Transverse colon (tissue), 4 donors: ENCODE measurements around the gene MYLK. TPM values are rescaled to one million over a fixed set of nuclear protein-coding genes. Genes with fewer than 3 reads are reported as not detected.
"Not testable (repeated sequence)": the region's sequence is repeated elsewhere in the genome, so short reads cannot be mapped to it uniquely, and the experiment has no call there.

Source experiments
- DNase-seq: peaks from one replicate; pipeline ENCODE4 v3.0.0-alpha.2; 2019
- H3K27ac ChIP-seq, 4 donors: fragments of 200-600 bp; sonication (generic); 2 replicates each; pipeline ENCODE4 v1.5.1; 2016 to 2018; ENCODE audit warnings: inconsistent platforms in 4 of 4
- H3K27me3 ChIP-seq: fragments of 200-600 bp; sonication (generic); 2 replicates; pipeline ENCODE4 v1.5.1; 2017; ENCODE audit warnings: inconsistent platforms
- H3K36me3 ChIP-seq, 4 donors: fragments of 200-600 bp; sonication (generic); 2 replicates each; pipeline ENCODE4 v1.5.1; 2017 to 2019; ENCODE audit warnings: inconsistent platforms in 4 of 4
- H3K4me1 ChIP-seq, 4 donors: fragments of 200-600 bp; sonication (generic); 2 replicates each; pipeline ENCODE4 v1.5.1; 2017 to 2020; ENCODE audit warnings: inconsistent platforms in 4 of 4
- H3K4me3 ChIP-seq, 4 donors: fragments of 200-600 bp; sonication (generic); 1 replicate in 1 of 4; 2 replicates in 3 of 4; pipeline versions ENCODE4 v1.5.1 to v1.6.1; 2017 to 2019; ENCODE audit warnings: inconsistent platforms in 4 of 4
- H3K9me3 ChIP-seq, 2 donors: fragments of 200-600 bp; sonication (generic); 2 replicates each; pipeline ENCODE4 v1.5.1; 2017 to 2019; ENCODE audit warnings: inconsistent platforms in 2 of 2
- EP300 ChIP-seq: sonication (generic); formaldehyde crosslinking; IDR thresholded peaks from one replicate; pipeline ENCODE4 v1.6.1; 2017; ENCODE audit warnings: antibody characterized with exemption, low read depth
- POLR2A ChIP-seq: fragments of 450-650 bp; IDR thresholded peaks from one replicate; pipeline ENCODE4 v1.6.1; 2016; ENCODE audit warnings: antibody characterized with exemption, mild to moderate bottlenecking, moderate library complexity
- POLR2AphosphoS5 ChIP-seq, 3 donors: sonication (generic); formaldehyde crosslinking; IDR thresholded peaks; one replicate each; pipeline ENCODE4 v1.6.1; 2016; ENCODE audit warnings: antibody characterized with exemption in 3 of 3
- WGBS, 2 donors: methylation state at CpG; one replicate each; pipeline ENCODE4 v1.1.5; 2018; ENCODE audit warnings: low coverage in 1 of 2; 5-methylcytosine and 5-hydroxymethylcytosine counted together
- in situ Hi-C, 4 donors: fragments of 200-750 bp; cut with MboI; loops; one replicate each; pipeline versions ENCODE4 v1.15.0 to v1.15.1; 2017; ENCODE audit warnings: low sequenced_read_pairs in 3 of 4, low pct_ligation_motif_present in 1 of 4, low pct_unique_long_range_greater_than_20kb in 1 of 4
- intact Hi-C: fragments of 100-400 bp; cut with DNase I; formaldehyde crosslinking; loops from one replicate; pipeline ENCODE4 v1.15.1; 2023; ENCODE audit warnings: low total_unique reads
- total RNA-seq, 4 donors: library from RNA; depleted of rRNA; stranded (reverse); fragments of >200 nt; gene quantifications; one replicate each; pipeline ENCODE4 v1.1.0, GENCODE V29; 2016
- TF ChIP-seq, protein P1 (sequence below), 5 experiments: fragments of 200-600 bp in 3 of 5; fragments of 450-650 bp in 2 of 5; sonication (generic) in 3 of 5; IDR thresholded peaks; 1 replicate in 2 of 5; 2 replicates in 3 of 5; pipeline ENCODE4 v1.5.1; 2016 to 2017; ENCODE audit warnings: antibody characterized with exemption in 5 of 5, inconsistent platforms in 3 of 5, mild to moderate bottlenecking in 2 of 5, moderate library complexity in 1 of 5

The MYLK gene
- total RNA-seq, 4 donors from 2014 or later = 230 to 527 (median 349) TPM

- intact Hi-C loops (no loop called here), in situ Hi-C loops (no loop called here)
- WGBS, 2 donors = 67 to 77% methylated on average over 1 to 2 of the region's 2 CpGs
- Histone ChIP-seq H3K4me1 (no peaks in the 10 kb centered on the region), H3K27me3 (no peaks in the 10 kb centered on the region), H3K9me3 (no peaks in the 10 kb centered on the region), H3K4me3 (no peak overlapping the region), H3K27ac (no peak overlapping the region), H3K36me3 (peaks cover 0 to 1% (median 0%) of the 10 kb centered on the region in 4 donors)
- no peak for DNase-seq
- no peak for TF ChIP-seq EP300
- no peak for TF ChIP-seq POLR2AphosphoS5 (IDR thresholded peaks at IDR 0.05)
- TF ChIP-seq, protein P1, sequence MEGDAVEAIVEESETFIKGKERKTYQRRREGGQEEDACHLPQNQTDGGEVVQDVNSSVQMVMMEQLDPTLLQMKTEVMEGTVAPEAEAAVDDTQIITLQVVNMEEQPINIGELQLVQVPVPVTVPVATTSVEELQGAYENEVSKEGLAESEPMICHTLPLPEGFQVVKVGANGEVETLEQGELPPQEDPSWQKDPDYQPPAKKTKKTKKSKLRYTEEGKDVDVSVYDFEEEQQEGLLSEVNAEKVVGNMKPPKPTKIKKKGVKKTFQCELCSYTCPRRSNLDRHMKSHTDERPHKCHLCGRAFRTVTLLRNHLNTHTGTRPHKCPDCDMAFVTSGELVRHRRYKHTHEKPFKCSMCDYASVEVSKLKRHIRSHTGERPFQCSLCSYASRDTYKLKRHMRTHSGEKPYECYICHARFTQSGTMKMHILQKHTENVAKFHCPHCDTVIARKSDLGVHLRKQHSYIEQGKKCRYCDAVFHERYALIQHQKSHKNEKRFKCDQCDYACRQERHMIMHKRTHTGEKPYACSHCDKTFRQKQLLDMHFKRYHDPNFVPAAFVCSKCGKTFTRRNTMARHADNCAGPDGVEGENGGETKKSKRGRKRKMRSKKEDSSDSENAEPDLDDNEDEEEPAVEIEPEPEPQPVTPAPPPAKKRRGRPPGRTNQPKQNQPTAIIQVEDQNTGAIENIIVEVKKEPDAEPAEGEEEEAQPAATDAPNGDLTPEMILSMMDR (IDR thresholded peaks at IDR 0.05) = no peak
- TF ChIP-seq POLR2A = no peak
Measured at GRCh38 chr3:123909785-123910184, 25.7 kb upstream of the MYLK start.

DNA sequence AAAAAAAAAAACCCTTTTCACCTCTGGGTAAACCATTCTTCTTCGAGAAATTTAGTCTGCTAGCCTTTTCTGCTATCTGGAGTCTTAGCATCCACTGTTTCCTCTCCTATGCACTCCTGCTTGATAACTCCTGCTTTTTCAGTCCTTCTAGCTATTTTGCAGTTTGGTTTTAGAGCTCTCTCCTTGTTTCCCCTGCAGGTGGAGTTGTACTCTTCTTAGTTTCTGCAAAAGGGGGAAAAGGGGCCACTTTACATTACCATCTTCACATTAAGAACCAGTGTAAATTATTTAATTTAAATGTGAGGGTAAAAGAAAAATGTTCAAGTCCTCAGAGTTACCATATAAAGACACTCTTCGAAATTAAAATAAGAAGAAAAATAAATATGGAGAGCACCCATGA lies 23.6 kb upstream of the MYLK start:
- TF ChIP-seq EP300 (no peak), POLR2A (no peak), POLR2AphosphoS5 (IDR thresholded peaks at IDR 0.05) (no peak)
- TF ChIP-seq, protein P1 (IDR thresholded peaks at IDR 0.05) = no peak
- Histone ChIP-seq H3K9me3 (no peaks in the 10 kb centered on the region), H3K27me3 (no peaks in the 10 kb centered on the region), H3K27ac (no peak overlapping the region), H3K4me3 (no peak overlapping the region), H3K36me3 (no peaks in the 10 kb centered on the region), H3K4me1 (no peaks in the 10 kb centered on the region)
- intact Hi-C loops (no loop called here), in situ Hi-C loops (no loop called here)
- DNase-seq = no peak
- 64 to 78% methylated on average over 2 of the region's 2 CpGs for WGBS, 2 donors

GRCh38 chr3:123899300-123899865 lies 15.3 kb upstream of the MYLK start:
- DNase-seq = no peak
- Histone ChIP-seq H3K36me3 (no peaks in the 10 kb centered on the region), H3K4me3 (no peak overlapping the region), H3K27me3 (no peaks in the 10 kb centered on the region), H3K4me1 (no peaks in the 10 kb centered on the region), H3K27ac (no peak overlapping the region), H3K9me3 (no peaks in the 10 kb centered on the region)
- no peak for TF ChIP-seq POLR2A
- no peak for TF ChIP-seq EP300
- TF ChIP-seq, protein P1 (IDR thresholded peaks at IDR 0.05) = no peak
- TF ChIP-seq POLR2AphosphoS5 (IDR thresholded peaks at IDR 0.05) = no peak
- in situ Hi-C loops = no loop called here
- intact Hi-C loops = no loop called here
- WGBS, 2 donors = 83 to 87% methylated on average over 4 to 5 of the region's 5 CpGs

DNA sequence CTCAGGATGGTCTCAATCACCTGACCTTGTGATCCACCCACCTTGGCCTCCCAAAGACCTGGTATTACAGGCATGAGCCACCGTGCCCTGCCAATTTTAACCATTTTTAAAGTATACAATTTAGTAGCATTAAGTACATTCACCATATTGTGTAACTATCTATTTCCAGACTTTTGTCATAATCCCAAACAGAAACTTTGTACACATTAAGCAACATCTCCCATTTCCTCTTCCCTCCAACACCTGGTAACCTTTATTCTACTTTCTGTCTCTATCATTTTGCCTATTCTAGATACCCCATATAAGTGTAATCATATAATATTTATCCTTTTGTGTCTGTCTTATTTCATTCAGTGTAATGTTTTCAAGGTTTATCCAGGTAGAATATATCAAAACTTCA lies 8.9 kb upstream of the MYLK start:
- in situ Hi-C loops (no loop called here), intact Hi-C loops (no loop called here)
- no peak for TF ChIP-seq POLR2A
- H3K27ac ChIP-seq = no peak overlapping the region
- no peaks in the 10 kb centered on the region for H3K27me3 ChIP-seq
- no peak overlapping the region for H3K4me3 ChIP-seq
- no peak for DNase-seq
- WGBS, 2 donors = 90 to 100% methylated on average over 1 of the region's 1 CpG
- no peaks in the 10 kb centered on the region for H3K4me1 ChIP-seq
- no peaks in the 10 kb centered on the region for H3K36me3 ChIP-seq
- H3K9me3 ChIP-seq = peaks cover 0 to 7% of the 10 kb centered on the region in 2 donors

DNA sequence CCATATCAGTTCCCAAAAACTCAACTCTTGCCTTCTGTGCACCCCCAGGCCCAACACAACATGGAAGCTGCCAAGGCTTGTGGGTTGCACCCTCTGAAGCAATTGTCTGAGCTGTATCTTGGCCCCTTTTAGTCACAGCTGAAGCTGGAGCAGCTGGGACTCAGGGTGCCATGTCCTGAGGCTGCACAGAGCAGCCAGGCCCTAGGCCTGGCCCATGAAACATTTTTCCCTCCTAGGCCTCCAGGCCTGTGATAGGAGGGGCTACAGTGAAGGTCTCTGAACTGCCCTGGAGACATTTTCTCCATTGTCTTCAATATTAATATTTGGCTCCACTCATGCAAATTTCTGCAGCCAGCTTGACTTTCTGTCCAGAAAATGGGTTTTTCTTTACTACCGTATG lies 8.1 kb upstream of the MYLK start:
- Histone ChIP-seq H3K36me3 (no peaks in the 10 kb centered on the region), H3K27ac (no peak overlapping the region), H3K27me3 (peaks cover 6% of the 10 kb centered on the region), H3K4me3 (no peak overlapping the region), H3K9me3 (peaks cover 0 to 8% of the 10 kb centered on the region in 2 donors), H3K4me1 (no peaks in the 10 kb centered on the region)
- no peak for DNase-seq
- WGBS, 2 donors = 0% methylated on average over 1 of the region's 1 CpG
- in situ Hi-C loops = no loop called here
- TF ChIP-seq POLR2A (no peak), EP300 (no peak), POLR2AphosphoS5 (IDR thresholded peaks at IDR 0.05) (no peak)
- TF ChIP-seq, protein P1 (IDR thresholded peaks at IDR 0.05) = no peak
- intact Hi-C loops = no loop called here

- 63% methylated on average over 1 of the region's 1 CpG; no CpG with 5 or more reads in 1 of the 2 donors for WGBS, 2 donors
- DNase-seq, intact Hi-C loops, H3K27ac ChIP-seq, in situ Hi-C loops, H3K36me3 ChIP-seq, H3K4me3 ChIP-seq, H3K4me1 ChIP-seq: not testable (repeated sequence)
- Histone ChIP-seq H3K27me3 (peaks cover 18% of the 10 kb centered on the region), H3K9me3 (peaks cover 0 to 11% of the 10 kb centered on the region in 2 donors)
Measured at GRCh38 chr3:123890991-123891390, 6.9 kb upstream of the MYLK start.

DNA sequence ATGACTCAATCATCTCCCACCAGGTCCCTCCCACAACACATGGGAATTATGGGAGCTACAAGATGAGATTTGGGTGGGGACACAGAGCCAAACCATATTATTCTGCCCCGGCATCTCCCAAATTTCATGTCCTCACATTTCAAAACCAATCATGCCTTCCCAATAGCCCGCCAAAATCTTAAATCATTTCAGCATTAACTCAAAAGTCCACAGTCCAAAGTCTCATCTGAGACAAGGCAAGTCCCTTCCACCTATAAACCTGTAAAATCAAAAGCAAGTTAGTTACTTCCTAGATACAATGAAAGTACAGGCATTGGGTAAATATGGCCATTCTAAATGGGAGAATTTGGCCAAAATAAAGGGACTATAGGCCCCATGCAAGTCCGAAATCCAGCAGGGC lies 6.0 kb upstream of the MYLK start:
- peaks cover 0 to 11% of the 10 kb centered on the region in 2 donors for H3K9me3 ChIP-seq
- intact Hi-C loops, H3K4me3 ChIP-seq, in situ Hi-C loops, H3K27ac ChIP-seq, H3K4me1 ChIP-seq, DNase-seq, H3K36me3 ChIP-seq: not testable (repeated sequence)
- WGBS, 2 donors = 74% methylated on average over 3 of the region's 3 CpGs; no CpG with 5 or more reads in 1 of the 2 donors
- peaks cover 27% of the 10 kb centered on the region for H3K27me3 ChIP-seq
